GM21526 (cell line): ENCODE measurements around the gene PPP4C.
"Not testable (repeated sequence)": the region's sequence is repeated elsewhere in the genome, so short reads cannot be mapped to it uniquely, and the experiment has no call there.

Experiments
- ATAC-seq: cut with Tn5 transposase; IDR thresholded peaks from one replicate; pipeline ENCODE4 v1.9.1; 2021; ENCODE audit warnings: moderate library complexity; ENCODE audit not compliant: unreplicated experiment, low FRiP score

The PPP4C gene

DNA sequence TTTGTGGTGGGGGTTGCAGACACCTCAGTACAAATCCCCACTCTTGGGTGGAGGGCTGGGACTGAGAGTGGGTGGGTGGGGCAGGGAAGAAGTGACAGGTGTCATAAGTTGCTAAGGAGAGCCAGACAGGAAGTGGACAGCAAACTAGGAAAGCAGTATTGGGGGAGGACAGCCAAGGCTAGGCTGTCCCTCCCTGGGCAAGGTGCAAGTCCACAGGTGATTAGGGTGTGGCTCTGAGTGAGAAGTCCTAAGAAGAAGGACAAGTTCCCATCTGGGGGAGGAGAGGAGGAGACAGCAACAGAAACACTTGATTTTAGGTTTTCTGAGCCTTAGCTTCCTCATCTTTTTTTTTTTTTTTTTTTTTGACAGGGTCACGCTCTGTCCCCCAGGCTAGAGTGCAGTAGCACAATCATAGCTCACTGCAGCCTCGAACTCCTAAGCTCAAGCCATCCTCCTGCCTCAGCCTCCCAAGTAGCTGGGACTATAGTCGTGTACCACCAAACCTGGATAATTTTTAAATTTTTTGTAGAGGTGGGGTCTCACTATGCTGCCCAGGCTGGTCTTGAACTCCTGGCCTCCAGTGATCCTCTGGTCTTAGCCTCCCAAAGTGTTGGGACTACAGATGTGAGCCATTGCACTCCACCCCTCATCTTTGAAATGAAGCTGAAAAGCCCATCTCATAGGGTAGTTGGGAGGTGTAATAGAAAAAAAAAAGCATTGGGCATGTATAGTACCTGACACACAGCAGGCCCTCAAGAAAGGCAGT lies 44.7 kb downstream of the PPP4C start:
- ATAC-seq: no peak

DNA sequence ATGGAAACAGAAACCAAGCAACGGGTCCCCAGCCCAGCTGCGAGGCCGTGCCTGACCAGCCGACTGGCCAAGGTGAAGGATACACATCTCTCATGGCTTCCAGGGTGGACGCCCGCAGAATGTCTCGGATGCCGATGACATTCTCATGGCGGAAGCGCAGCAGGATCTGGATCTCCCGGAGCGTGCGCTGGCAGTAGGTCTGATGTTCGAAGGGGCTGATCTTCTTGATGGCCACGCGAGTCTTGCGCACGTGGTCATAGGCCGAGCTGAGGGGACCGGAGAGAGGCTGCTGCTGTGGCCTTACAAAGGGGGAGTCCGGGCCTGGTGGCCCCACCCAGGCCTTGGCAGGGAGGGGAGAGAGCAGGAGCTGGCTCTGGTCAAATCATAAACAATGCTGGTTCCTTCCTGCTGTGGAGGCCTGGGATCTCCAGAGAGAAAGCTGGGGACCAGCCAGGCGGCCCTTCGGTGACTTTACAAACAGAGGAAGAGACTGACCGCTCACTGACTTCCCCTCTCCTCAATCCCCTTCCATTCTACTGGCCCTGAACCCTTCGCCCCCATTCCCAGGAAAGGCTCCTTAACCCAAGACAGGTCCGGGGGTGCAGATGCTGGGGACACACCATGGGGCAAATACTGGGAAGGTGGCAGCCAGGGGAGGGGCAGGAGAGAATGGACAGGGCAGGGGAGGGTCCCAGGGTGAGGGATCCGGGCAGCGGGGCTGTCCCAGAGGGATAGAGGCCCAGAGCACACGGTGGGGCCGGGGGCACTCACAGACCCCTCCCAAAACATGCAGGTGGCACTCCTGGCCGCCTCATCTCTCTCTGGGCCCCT lies 46.2 kb downstream of the PPP4C start:
- no peak for ATAC-seq

DNA sequence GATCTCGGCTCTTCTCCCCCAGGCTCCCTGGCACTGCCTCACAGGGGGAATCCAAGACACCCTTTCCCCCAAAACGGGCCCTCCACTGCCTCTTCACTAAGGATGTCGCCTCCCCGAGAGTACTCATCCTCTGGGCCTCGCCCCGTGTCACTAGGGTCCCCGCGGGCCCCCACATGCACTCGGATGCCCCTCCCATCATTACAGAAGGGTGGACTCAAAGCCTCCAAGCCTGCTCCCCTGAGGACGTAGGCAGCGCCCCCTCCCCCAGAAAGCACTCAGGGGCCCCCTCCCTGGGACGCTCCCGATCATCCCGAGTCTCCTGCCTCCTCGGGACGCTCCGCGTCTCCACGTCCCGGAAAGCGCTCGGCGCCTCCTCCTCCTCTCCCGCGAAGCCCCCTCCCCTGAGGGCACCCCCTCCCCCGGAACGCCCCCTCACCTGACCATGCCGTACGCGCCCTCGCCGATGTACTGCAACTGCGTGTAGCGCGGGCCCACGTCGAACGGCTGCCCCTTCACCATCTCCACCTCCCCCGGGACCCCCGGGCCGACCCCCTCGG lies 46.9 kb downstream of the PPP4C start:
- ATAC-seq: no peak

GRCh38 chr16:30124985-30125379 lies 49.2 kb downstream of the PPP4C start:
- ATAC-seq: no peak

DNA sequence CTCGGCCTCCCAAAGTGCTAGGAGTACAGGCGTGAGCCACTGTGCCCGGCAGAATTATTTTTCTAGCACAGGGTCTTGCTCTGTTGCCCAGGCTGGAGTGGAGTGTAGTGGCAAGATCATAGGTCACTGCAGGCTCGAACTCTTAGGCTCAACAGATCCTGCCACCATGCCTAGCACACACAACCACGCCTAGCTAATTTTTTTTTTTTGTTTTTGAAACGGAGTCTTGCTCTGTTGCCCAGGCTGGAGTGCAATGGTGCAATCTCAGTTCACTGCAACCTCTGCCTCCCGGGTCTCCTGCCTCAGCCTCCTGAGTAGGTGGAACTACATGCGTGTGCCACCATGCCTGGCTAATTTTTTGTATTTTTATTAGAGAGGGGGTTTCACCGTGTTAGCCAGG lies 49.9 kb downstream of the PPP4C start:
- not testable (repeated sequence) for ATAC-seq

DNA sequence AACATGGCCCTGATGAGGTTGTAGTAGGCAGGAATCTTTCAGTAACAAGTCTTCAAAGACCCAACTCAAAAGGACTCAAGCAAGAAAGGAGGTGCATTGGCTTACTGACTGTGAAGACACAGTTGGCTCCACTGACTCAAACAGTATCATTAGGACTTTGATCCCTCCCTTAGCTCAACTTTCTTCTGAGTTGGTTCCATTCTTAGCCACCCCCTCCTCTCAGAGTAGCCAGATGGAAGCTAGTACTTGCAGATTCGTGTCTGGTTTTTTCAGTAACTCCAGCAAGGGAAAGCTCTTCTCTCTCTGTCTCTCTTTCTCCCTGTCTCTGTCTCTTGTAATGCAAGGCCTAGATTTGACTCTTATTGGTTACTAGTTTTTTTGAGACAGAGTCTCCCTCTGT lies 52.2 kb downstream of the PPP4C start:
- no peak for ATAC-seq

GRCh38 chr16:30131869-30132475 lies 56.2 kb downstream of the PPP4C start:
- ATAC-seq: no peak

GRCh38 chr16:30132591-30132990 lies 56.8 kb downstream of the PPP4C start:
- ATAC-seq: no peak
